ENCODE results near the gene RTL3. TPM values are rescaled to one million over a fixed set of nuclear protein-coding genes. Genes with fewer than 3 reads are reported as not detected.

Gene RTL3
- total RNA-seq, 4 donors from 2014 or later: 0.67 TPM; not detected in 3

- DNase-seq: no peak
- no peaks in the 10 kb centered on the region for H3K27me3 ChIP-seq
- no peak for ATAC-seq
- intact Hi-C loops (cut with DNase I; ENCODE audit: low total_unique reads) (no loop called here), in situ Hi-C loops (cut with MboI; ENCODE audit: low sequenced_read_pairs in 4 of 4) (no loop called here)
- no peaks in the 10 kb centered on the region for H3K36me3 ChIP-seq
- no peaks in the 10 kb centered on the region for H3K9me3 ChIP-seq
- no peak overlapping the region for H3K4me3 ChIP-seq
- TF ChIP-seq CTCF (IDR thresholded peaks at IDR 0.05 in 4 of 5, conservative IDR thresholded peaks at IDR 0.05 in 1 of 5): no peak
- TF ChIP-seq POLR2A (IDR thresholded peaks at IDR 0.05): no peak
- H3K4me1 ChIP-seq: no peaks in the 10 kb centered on the region
- H3K27ac ChIP-seq: no peak overlapping the region
These were observed 2.7 kb upstream of the RTL3 start for GRCh38 chrX:78661836-78662235.

DNA sequence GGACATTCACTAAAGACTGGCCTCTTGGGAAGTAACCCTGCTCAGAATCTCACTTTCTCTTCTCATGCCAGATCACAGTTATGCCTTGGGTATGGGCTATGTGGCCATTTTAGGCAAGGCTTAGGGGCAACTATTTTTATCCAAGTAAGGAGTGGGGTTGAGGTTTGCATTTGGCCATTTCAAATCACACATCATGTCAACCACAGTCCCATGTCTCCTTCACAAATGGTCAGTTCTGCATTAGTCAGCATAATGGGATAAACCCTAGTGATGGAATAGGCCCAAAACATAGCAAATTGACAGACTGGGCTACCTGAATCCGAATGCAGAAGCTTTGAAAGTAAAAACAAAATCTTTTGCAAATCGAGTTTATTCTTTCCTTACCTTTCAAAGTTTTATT, 827 bp upstream of the RTL3 start:
- H3K9me3 ChIP-seq: no peaks in the 10 kb centered on the region
- ATAC-seq (no peak), DNase-seq (no peak)
- TF ChIP-seq CTCF (IDR thresholded peaks at IDR 0.05 in 4 of 5, conservative IDR thresholded peaks at IDR 0.05 in 1 of 5) (no peak), POLR2A (IDR thresholded peaks at IDR 0.05) (no peak)
- no peak overlapping the region for H3K27ac ChIP-seq
- intact Hi-C loops (cut with DNase I; ENCODE audit: low total_unique reads) (no loop called here), in situ Hi-C loops (cut with MboI; ENCODE audit: low sequenced_read_pairs in 4 of 4) (no loop called here)
- H3K4me1 ChIP-seq: no peaks in the 10 kb centered on the region
- H3K4me3 ChIP-seq: no peak overlapping the region
- H3K36me3 ChIP-seq: no peaks in the 10 kb centered on the region
- no peaks in the 10 kb centered on the region for H3K27me3 ChIP-seq

- no peak for ATAC-seq
- Histone ChIP-seq H3K9me3 (no peaks in the 10 kb centered on the region), H3K4me3 (no peak overlapping the region), H3K4me1 (no peaks in the 10 kb centered on the region), H3K27ac (no peak overlapping the region), H3K36me3 (no peaks in the 10 kb centered on the region), H3K27me3 (no peaks in the 10 kb centered on the region)
- in situ Hi-C loops (cut with MboI; ENCODE audit: low sequenced_read_pairs in 4 of 4) (no loop called here), intact Hi-C loops (cut with DNase I; ENCODE audit: low total_unique reads) (no loop called here)
- DNase-seq: no peak
- TF ChIP-seq POLR2A (IDR thresholded peaks at IDR 0.05) (no peak), CTCF (IDR thresholded peaks at IDR 0.05 in 4 of 5, conservative IDR thresholded peaks at IDR 0.05 in 1 of 5) (no peak)
These were observed 714 bp downstream of the RTL3 start for GRCh38 chrX:78658414-78658813.

DNA sequence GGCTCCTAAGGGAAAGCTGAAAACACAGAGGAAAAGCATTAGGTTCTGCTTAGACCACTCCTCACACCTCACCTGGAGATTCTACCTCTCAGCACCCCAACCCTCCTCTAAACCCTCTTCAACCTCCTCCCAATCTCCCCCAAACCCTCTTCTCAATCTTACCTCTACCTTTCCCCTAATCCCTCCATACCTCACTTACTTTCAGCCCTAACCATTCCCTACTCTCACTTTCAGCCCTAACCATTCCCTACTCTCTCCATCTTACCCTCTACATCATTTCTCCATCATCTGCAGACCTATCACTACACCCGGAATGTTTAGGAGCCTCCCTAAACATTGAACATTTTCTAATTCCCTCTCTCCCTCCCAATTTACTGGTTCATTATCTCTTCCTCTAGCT, 3.5 kb downstream of the RTL3 start:
- TF ChIP-seq CTCF (IDR thresholded peaks at IDR 0.05 in 4 of 5, conservative IDR thresholded peaks at IDR 0.05 in 1 of 5) (no peak), POLR2A (IDR thresholded peaks at IDR 0.05) (no peak)
- no peaks in the 10 kb centered on the region for H3K27me3 ChIP-seq
- no peak overlapping the region for H3K27ac ChIP-seq
- H3K4me1 ChIP-seq: no peaks in the 10 kb centered on the region
- H3K9me3 ChIP-seq: no peaks in the 10 kb centered on the region
- DNase-seq: no peak
- no peak for ATAC-seq
- H3K36me3 ChIP-seq: no peaks in the 10 kb centered on the region
- H3K4me3 ChIP-seq: no peak overlapping the region
- in situ Hi-C loops (cut with MboI; ENCODE audit: low sequenced_read_pairs in 4 of 4) (no loop called here), intact Hi-C loops (cut with DNase I; ENCODE audit: low total_unique reads) (no loop called here)

DNA sequence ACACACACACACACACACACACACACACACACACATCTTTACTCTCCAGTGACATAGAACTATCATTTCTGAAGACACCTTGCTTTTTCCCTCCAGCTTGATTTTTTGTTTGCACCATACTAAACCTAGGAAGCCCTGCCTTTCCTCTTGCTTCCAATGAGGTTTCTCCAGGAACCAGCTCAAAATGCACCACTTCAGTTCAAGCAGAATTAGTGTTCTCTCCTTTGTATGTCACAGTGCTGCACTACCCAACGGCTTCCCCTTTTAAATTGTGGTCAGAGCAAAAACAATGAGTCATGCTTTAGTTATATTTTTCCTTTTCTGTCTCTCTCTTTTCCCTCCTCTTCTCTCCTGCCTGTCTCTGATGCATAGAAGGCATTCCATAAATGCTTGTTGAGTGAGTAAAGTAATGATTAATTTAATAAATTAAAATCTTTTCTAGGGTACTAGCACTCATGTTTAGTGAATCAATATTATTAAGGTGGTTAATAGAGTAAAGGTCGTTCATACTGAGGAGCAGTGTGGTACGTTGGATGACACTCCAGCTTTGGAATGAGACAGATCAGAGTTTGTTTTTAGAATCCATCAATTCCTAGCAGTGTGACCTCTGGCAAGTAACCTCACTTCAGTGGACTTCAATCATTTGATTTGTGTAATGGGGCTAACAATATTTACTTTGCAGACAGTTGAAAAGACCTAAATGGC, 5.9 kb downstream of the RTL3 start:
- Histone ChIP-seq H3K27me3 (no peaks in the 10 kb centered on the region), H3K36me3 (no peaks in the 10 kb centered on the region), H3K4me3 (no peak overlapping the region), H3K27ac (no peak overlapping the region), H3K9me3 (no peaks in the 10 kb centered on the region), H3K4me1 (no peaks in the 10 kb centered on the region)
- in situ Hi-C loops (cut with MboI; ENCODE audit: low sequenced_read_pairs in 4 of 4): no loop called here
- TF ChIP-seq CTCF (IDR thresholded peaks at IDR 0.05 in 4 of 5, conservative IDR thresholded peaks at IDR 0.05 in 1 of 5): no peak
- TF ChIP-seq POLR2A (IDR thresholded peaks at IDR 0.05): no peak
- no peak for DNase-seq
- ATAC-seq: no peak
- intact Hi-C loops (cut with DNase I; ENCODE audit: low total_unique reads): no loop called here

Data from gastrocnemius medialis (tissue), 4 donors.